ENCODE data around the gene IL10RB. TPM values are rescaled to one million over a fixed set of nuclear protein-coding genes. Genes with fewer than 3 reads are reported as not detected.

Gene IL10RB
- total and polyA plus RNA-seq, 2 of the 13 experiments (the other 11 are each of a cell fraction or from before 2014, with no cell fraction given), result 17.4 to 18.2 TPM

DNA sequence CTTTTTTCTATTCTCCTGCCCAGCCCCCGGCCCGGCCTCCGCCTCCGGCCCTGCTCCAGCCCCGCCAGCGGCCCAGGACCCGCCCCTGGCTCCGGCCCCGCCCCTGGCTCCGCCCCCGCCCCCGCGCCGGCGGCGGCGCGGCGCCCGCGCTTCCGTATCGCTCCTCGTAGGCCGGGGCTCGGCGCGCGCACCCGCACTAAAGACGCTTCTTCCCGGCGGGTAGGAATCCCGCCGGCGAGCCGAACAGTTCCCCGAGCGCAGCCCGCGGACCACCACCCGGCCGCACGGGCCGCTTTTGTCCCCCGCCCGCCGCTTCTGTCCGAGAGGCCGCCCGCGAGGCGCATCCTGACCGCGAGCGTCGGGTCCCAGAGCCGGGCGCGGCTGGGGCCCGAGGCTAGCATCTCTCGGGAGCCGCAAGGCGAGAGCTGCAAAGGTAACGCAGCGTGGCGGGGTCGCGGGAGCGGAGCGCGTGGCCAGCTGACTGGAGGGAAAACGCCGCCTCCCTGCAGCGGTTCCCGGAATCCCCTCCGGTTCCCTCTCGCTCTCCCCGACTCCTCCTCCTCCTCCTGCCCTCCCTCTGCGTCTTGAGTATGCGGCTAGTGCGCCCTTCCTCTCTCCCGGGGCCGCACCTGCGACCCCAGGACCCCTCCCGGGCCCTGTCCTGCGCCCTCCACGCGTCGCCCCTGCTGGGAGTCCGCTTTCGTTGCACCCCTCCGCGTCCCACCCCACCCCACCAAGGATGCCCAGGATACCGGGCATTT lies 36.2 kb upstream of the IL10RB start, which contains the start of gene IFNAR2 (continued):
- TF ChIP-seq, protein P1, sequence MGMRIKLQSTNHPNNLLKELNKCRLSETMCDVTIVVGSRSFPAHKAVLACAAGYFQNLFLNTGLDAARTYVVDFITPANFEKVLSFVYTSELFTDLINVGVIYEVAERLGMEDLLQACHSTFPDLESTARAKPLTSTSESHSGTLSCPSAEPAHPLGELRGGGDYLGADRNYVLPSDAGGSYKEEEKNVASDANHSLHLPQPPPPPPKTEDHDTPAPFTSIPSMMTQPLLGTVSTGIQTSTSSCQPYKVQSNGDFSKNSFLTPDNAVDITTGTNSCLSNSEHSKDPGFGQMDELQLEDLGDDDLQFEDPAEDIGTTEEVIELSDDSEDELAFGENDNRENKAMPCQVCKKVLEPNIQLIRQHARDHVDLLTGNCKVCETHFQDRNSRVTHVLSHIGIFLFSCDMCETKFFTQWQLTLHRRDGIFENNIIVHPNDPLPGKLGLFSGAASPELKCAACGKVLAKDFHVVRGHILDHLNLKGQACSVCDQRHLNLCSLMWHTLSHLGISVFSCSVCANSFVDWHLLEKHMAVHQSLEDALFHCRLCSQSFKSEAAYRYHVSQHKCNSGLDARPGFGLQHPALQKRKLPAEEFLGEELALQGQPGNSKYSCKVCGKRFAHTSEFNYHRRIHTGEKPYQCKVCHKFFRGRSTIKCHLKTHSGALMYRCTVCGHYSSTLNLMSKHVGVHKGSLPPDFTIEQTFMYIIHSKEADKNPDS (CRISPR knock-in tag; IDR thresholded peaks at IDR 0.05), result 0 out of 2 replicates have a peak, but pooled peaks have one; percentile 66
- TF ChIP-seq EHMT2 (IDR thresholded peaks at IDR 0.05; ENCODE audit: borderline replicate concordance, low read depth, low read length) (no peak), ZNF530 (CRISPR knock-in tag; IDR thresholded peaks at IDR 0.05; ENCODE audit: low read depth) (no peak), ZNF264 (CRISPR knock-in tag; IDR thresholded peaks at IDR 0.05) (no peak), ZSCAN25 (CRISPR knock-in tag; IDR thresholded peaks at IDR 0.05) (peak; percentile 92), ZNF160 (CRISPR knock-in tag; IDR thresholded peaks at IDR 0.05) (0 out of 2 replicates have a peak, but pooled peaks have one; percentile 22), ZNF33A (CRISPR knock-in tag; IDR thresholded peaks at IDR 0.05; ENCODE audit: borderline replicate concordance) (no peak), HOXA9 (CRISPR knock-in tag; IDR thresholded peaks at IDR 0.05; ENCODE audit: borderline replicate concordance) (peak; percentile 71; the same call in 1 of the 2 replicates), TARDBP (CRISPR knock-in tag; IDR thresholded peaks at IDR 0.05) (no peak), SP2 (CRISPR knock-in tag; IDR thresholded peaks at IDR 0.05) (peak; percentile 50; the same call in 1 of the 2 replicates), NFKBIZ (CRISPR knock-in tag; IDR thresholded peaks at IDR 0.05) (0 out of 2 replicates have a peak, but pooled peaks have one; percentile 17), ZNF180 (CRISPR knock-in tag; IDR thresholded peaks at IDR 0.05; ENCODE audit: borderline replicate concordance, low read depth) (no peak), PRPF4 (IDR thresholded peaks at IDR 0.05; ENCODE audit: low read depth, low read length, poor library complexity, severe bottlenecking) (no peak), ZNF441 (CRISPR knock-in tag; IDR thresholded peaks at IDR 0.05; ENCODE audit: borderline replicate concordance) (peak; percentile 53; the same call in 1 of the 2 replicates), KLF13 (CRISPR knock-in tag; IDR thresholded peaks at IDR 0.05) (no peak), FOXK1 (CRISPR knock-in tag; IDR thresholded peaks at IDR 0.05; ENCODE audit: borderline replicate concordance, low read depth) (no peak), ZNF75D (CRISPR knock-in tag; IDR thresholded peaks at IDR 0.05; ENCODE audit: borderline replicate concordance) (no peak), ERF (CRISPR knock-in tag; IDR thresholded peaks at IDR 0.05) (no peak)
- TF ChIP-seq, protein P2, sequence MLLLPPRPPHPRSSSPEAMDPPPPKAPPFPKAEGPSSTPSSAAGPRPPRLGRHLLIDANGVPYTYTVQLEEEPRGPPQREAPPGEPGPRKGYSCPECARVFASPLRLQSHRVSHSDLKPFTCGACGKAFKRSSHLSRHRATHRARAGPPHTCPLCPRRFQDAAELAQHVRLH (CRISPR knock-in tag; IDR thresholded peaks at IDR 0.05; ENCODE audit: borderline replicate concordance, low read depth), result 0 out of 2 replicates have a peak, but pooled peaks have one; percentile 8
- TF ChIP-seq, protein P3, sequence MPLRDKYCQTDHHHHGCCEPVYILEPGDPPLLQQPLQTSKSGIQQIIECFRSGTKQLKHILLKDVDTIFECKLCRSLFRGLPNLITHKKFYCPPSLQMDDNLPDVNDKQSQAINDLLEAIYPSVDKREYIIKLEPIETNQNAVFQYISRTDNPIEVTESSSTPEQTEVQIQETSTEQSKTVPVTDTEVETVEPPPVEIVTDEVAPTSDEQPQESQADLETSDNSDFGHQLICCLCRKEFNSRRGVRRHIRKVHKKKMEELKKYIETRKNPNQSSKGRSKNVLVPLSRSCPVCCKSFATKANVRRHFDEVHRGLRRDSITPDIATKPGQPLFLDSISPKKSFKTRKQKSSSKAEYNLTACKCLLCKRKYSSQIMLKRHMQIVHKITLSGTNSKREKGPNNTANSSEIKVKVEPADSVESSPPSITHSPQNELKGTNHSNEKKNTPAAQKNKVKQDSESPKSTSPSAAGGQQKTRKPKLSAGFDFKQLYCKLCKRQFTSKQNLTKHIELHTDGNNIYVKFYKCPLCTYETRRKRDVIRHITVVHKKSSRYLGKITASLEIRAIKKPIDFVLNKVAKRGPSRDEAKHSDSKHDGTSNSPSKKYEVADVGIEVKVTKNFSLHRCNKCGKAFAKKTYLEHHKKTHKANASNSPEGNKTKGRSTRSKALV (CRISPR knock-in tag; IDR thresholded peaks at IDR 0.05), result 0 out of 2 replicates have a peak, but pooled peaks have one; percentile 48
- TF ChIP-seq, protein P4, sequence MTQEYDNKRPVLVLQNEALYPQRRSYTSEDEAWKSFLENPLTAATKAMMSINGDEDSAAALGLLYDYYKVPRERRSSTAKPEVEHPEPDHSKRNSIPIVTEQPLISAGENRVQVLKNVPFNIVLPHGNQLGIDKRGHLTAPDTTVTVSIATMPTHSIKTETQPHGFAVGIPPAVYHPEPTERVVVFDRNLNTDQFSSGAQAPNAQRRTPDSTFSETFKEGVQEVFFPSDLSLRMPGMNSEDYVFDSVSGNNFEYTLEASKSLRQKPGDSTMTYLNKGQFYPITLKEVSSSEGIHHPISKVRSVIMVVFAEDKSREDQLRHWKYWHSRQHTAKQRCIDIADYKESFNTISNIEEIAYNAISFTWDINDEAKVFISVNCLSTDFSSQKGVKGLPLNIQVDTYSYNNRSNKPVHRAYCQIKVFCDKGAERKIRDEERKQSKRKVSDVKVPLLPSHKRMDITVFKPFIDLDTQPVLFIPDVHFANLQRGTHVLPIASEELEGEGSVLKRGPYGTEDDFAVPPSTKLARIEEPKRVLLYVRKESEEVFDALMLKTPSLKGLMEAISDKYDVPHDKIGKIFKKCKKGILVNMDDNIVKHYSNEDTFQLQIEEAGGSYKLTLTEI (CRISPR knock-in tag; conservative IDR thresholded peaks at IDR 0.05), result no peak
